SK-N-SH (cell line): Measurements from ENCODE around the gene WWC1. TPM values are rescaled to one million over a fixed set of nuclear protein-coding genes. Genes with fewer than 3 reads are reported as not detected.

Experiments used
- CTCF ChIA-PET: fragments of 300-600, 350-600 bp; formaldehyde crosslinking; extraction: SDS; loops from one replicate; lab custom pipeline; 2021; lab: Yijun Ruan, JAX
- POLR2A ChIA-PET: fragments of 350-600 bp; sonication (Branson Sonifier 250); formaldehyde crosslinking; extraction: SDS; loops from one replicate; lab custom pipeline; 2020; ENCODE audit warnings: antibody characterized with exemption, inconsistent platforms; lab: Yijun Ruan, JAX
- DNase-seq: peaks from one replicate; pipeline ENCODE4 v3.0.0; 2012
- H2AFZ ChIP-seq: fragments of 200-600 bp; sonication (generic); 2 replicates; pipeline ENCODE4 v1.8.1; 2016; ENCODE audit warnings: antibody characterized with exemption, mild to moderate bottlenecking, low read depth
- H3F3A ChIP-seq: fragments of 200-600 bp; sonication (generic); replicated peaks from 2 replicates; pipeline ENCODE3; 2016; ENCODE audit warnings: antibody characterized with exemption, mild to moderate bottlenecking; ENCODE audit not compliant: insufficient read depth
- H3K27ac ChIP-seq, 2 experiments: fragments of 200-500 bp in 1 of 2; fragments of 200-600 bp in 1 of 2; sonication (Bioruptor generic) in 1 of 2; sonication (generic), shearing (Covaris generic) in 1 of 2; 2 replicates each; pipeline versions ENCODE4 v1.5.1 to v1.6.1; 2014 to 2016; ENCODE audit warnings: low read depth in 2 of 2, inconsistent platforms in 1 of 2, low read length in 1 of 2, mild to moderate bottlenecking in 1 of 2, mixed read lengths in 1 of 2
- H3K27me3 ChIP-seq: fragments of 200-600 bp; sonication (generic), shearing (Covaris generic); 2 replicates; pipeline ENCODE4 v1.6.1; 2016; ENCODE audit warnings: mixed run types; ENCODE audit not compliant: insufficient read depth
- H3K36me3 ChIP-seq, 2 experiments: fragments of 200-500 bp in 1 of 2; fragments of 200-600 bp in 1 of 2; sonication (Bioruptor generic) in 1 of 2; sonication (generic) in 1 of 2; replicated peaks in 1 of 2; 2 replicates each; pipeline versions ENCODE3 to v1.5.1; 2014 to 2016; ENCODE audit warnings: low read length in 1 of 2, mild to moderate bottlenecking in 1 of 2; ENCODE audit not compliant: insufficient read depth in 2 of 2, control insufficient read depth in 1 of 2
- H3K4me1 ChIP-seq, 2 experiments: fragments of 200-500 bp in 1 of 2; fragments of 200-600 bp in 1 of 2; sonication (Bioruptor generic) in 1 of 2; sonication (generic), shearing (Covaris generic) in 1 of 2; 2 replicates each; pipeline versions ENCODE4 v1.5.1 to v1.6.1; 2014 to 2016; ENCODE audit warnings: low read depth in 1 of 2, low read length in 1 of 2, mixed run types in 1 of 2; ENCODE audit not compliant: insufficient read depth in 2 of 2, control insufficient read depth in 1 of 2
- H3K4me2 ChIP-seq: fragments of 200-600 bp; sonication (generic), shearing (Covaris generic); 2 replicates; pipeline ENCODE4 v1.6.1; 2017; ENCODE audit warnings: mixed run types
- H3K4me3 ChIP-seq, 2 experiments: fragments of 200-500 bp in 1 of 2; fragments of 200-600 bp in 1 of 2; sonication (Bioruptor generic) in 1 of 2; sonication (generic), shearing (Covaris generic) in 1 of 2; 2 replicates each; pipeline versions ENCODE4 v1.5.1 to v1.8.1; 2014 to 2016; ENCODE audit warnings: low read depth in 2 of 2, inconsistent platforms in 1 of 2, low read length in 1 of 2, mild to moderate bottlenecking in 1 of 2, mixed read lengths in 1 of 2, moderate library complexity in 1 of 2
- H3K79me2 ChIP-seq: fragments of 200-600 bp; sonication (generic); 2 replicates; pipeline ENCODE4 v1.8.1; 2017; ENCODE audit warnings: mild to moderate bottlenecking; ENCODE audit not compliant: insufficient read depth
- H3K9ac ChIP-seq: fragments of 200-600 bp; sonication (generic); 2 replicates; pipeline ENCODE4 v1.6.1; 2017; ENCODE audit warnings: mixed run types
- H3K9me2 ChIP-seq: fragments of 200-600 bp; sonication (generic); 2 replicates; pipeline ENCODE4 v1.6.1; 2017; ENCODE audit warnings: mixed run types
- H3K9me3 ChIP-seq: fragments of 200-600 bp; sonication (generic); 2 replicates; pipeline ENCODE4 v1.6.1; 2017; ENCODE audit warnings: mixed run types, mild to moderate bottlenecking, moderate library complexity
- H4K20me1 ChIP-seq: fragments of 200-600 bp; sonication (generic); 2 replicates; pipeline ENCODE4 v1.6.1; 2017; ENCODE audit warnings: mild to moderate bottlenecking, mixed run types; ENCODE audit not compliant: insufficient read depth
- ELF1 ChIP-seq: IDR thresholded peaks from 2 replicates; pipeline ENCODE4 v1.4.0; 2012
- EP300 ChIP-seq, 2 experiments: IDR thresholded peaks; 2 replicates each; pipeline versions ENCODE4 v1.4.0 to v1.6.1; 2012; ENCODE audit warnings: borderline replicate concordance in 1 of 2, low read depth in 1 of 2, low read length in 1 of 2
- EZH2phosphoT487 ChIP-seq: fragments of 200-600 bp; sonication (generic); IDR thresholded peaks from 2 replicates; pipeline ENCODE4 v1.6.1; 2017; ENCODE audit warnings: low read depth, mixed run types, mild to moderate bottlenecking, antibody characterized with exemption, moderate library complexity, borderline replicate concordance
- GATA2 ChIP-seq: sonication (generic); formaldehyde crosslinking; IDR thresholded peaks from 2 replicates; pipeline ENCODE4 v1.5.0; 2020; ENCODE audit warnings: mild to moderate bottlenecking, missing genetic modification reagents
- IRF3 ChIP-seq: fragments of 150-350 bp; IDR thresholded peaks from 2 replicates; pipeline ENCODE4 v1.6.1; 2016; ENCODE audit warnings: mild to moderate bottlenecking, low read depth, low read length
- MEF2A ChIP-seq: IDR thresholded peaks from 2 replicates; pipeline ENCODE4 v1.4.0; 2012; ENCODE audit warnings: low read depth, borderline replicate concordance
- PBX3 ChIP-seq: IDR thresholded peaks from 2 replicates; pipeline ENCODE4; 2012
- POLR2AphosphoS5 ChIP-seq: IDR thresholded peaks from 2 replicates; pipeline ENCODE4 v1.6.1; 2012; ENCODE audit warnings: low read depth, low read length
- RCOR1 ChIP-seq: fragments of 150-350 bp; IDR thresholded peaks from 2 replicates; pipeline ENCODE4 v1.6.1; 2017; ENCODE audit warnings: antibody characterized with exemption, low read length
- RXRA ChIP-seq: IDR thresholded peaks from 2 replicates; pipeline ENCODE4 v1.4.0; 2012; ENCODE audit warnings: low read depth, mild to moderate bottlenecking, borderline replicate concordance
- SMC3 ChIP-seq: IDR thresholded peaks from 2 replicates; pipeline ENCODE4 v1.6.1; 2012; ENCODE audit warnings: low read depth, low read length, improper control_type of control experiment
- TCF12 ChIP-seq: IDR thresholded peaks from 2 replicates; pipeline ENCODE4 v1.4.0; 2012
- ZBTB33 ChIP-seq: IDR thresholded peaks from 2 replicates; pipeline ENCODE4 v1.4.0; 2012; ENCODE audit warnings: low read depth, borderline replicate concordance
- WGBS: methylation state at CpG from one replicate; pipeline ENCODE4 v1.1.6; 2017; ENCODE audit warnings: low lambda C conversion rate; 5-methylcytosine and 5-hydroxymethylcytosine counted together
- polyA plus RNA-seq, 3 experiments: library from polyadenylated mRNA; depleted of rRNA; stranded (reverse); fragments of >200 nt; gene quantifications; 2 replicates each; pipeline ENCODE4 v1.2.3, GENCODE V29; 2012

WWC1 gene
- polyA plus RNA-seq, 1 of the 3 experiments (the other 2 are of a cell fraction) = 16.9 TPM

- Histone ChIP-seq H3K4me1 (no peaks in the 10 kb centered on the region), H3K9me3 (no peaks in the 10 kb centered on the region), H3K36me3 (peaks cover 3 to 11% of the 10 kb centered on the region in 2 experiments), H3K79me2 (no peaks in the 10 kb centered on the region), H3K27ac (no peak overlapping the region), H3K9me2 (no peaks in the 10 kb centered on the region), H3K4me3 (no peak overlapping the region), H3K4me2 (no peak overlapping the region), H4K20me1 (no peaks in the 10 kb centered on the region), H3K9ac (no peak overlapping the region), H3K27me3 (no peaks in the 10 kb centered on the region), H3F3A (no peaks in the 10 kb centered on the region), H2AFZ (no peak overlapping the region)
- no peak for TF ChIP-seq EZH2phosphoT487
- DNase-seq = no peak
- 77% methylated on average over 3 of the region's 3 CpGs for whole genome bisulfite sequencing
- ChIA-PET POLR2A (no interaction called here), CTCF (no interaction called here)
Observed at GRCh38 chr5:168451565-168451964, 160.1 kb downstream of the WWC1 start.

- Histone ChIP-seq H3F3A (no peaks in the 10 kb centered on the region), H3K9ac (no peak overlapping the region), H3K79me2 (no peaks in the 10 kb centered on the region), H3K27ac (no peak overlapping the region), H3K4me3 (no peak overlapping the region), H3K9me2 (no peaks in the 10 kb centered on the region), H2AFZ (no peak overlapping the region), H3K36me3 (peaks cover 22 to 24% of the 10 kb centered on the region in 2 experiments), H3K9me3 (no peaks in the 10 kb centered on the region), H3K4me2 (no peak overlapping the region), H3K4me1 (no peaks in the 10 kb centered on the region), H4K20me1 (no peaks in the 10 kb centered on the region), H3K27me3 (no peaks in the 10 kb centered on the region)
- DNase-seq = no peak
- TF ChIP-seq RXRA = no peak
- TF ChIP-seq PBX3 = no peak
- TF ChIP-seq SMC3 = no peak
- no peak for TF ChIP-seq GATA2 (CRISPR knock-in tag)
- TF ChIP-seq TCF12 = no peak
- TF ChIP-seq POLR2AphosphoS5 = no peak
- no peak for TF ChIP-seq ELF1
- TF ChIP-seq IRF3 = no peak
- no peak for TF ChIP-seq MEF2A
- no peak for TF ChIP-seq RCOR1
- no peak for TF ChIP-seq ZBTB33
- TF ChIP-seq EP300 (IDR thresholded peaks at IDR 0.05; ENCODE audit: borderline replicate concordance in 1 of 2, low read depth in 1 of 2, low read length in 1 of 2) = no peak
- ChIA-PET POLR2A (no interaction called here), CTCF (no interaction called here)
- 96% methylated on average over 12 of the region's 12 CpGs for WGBS
Observed at GRCh38 chr5:168455201-168455600, 163.8 kb downstream of the WWC1 start.
